ENCODE results near the gene PSMB2.

The PSMB2 gene

DNA sequence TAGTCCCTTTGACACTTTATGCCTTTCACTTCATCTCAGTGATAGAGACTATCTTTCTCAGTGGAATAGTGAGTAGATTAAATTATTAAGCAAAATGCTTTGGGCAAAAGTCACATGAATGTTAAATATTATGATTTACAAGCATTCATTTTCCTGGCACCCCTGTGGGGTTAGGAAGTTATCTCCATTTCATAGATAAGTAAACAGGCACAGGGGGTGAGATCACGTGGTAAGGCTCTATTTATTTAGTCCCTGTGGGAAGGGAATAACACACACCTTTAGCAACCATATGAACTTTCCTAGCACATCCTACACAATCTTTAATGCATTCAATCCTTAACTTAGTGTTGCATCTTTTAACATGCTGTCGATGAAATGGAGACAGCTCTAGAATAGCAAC, 12.3 kb downstream of the PSMB2 start:
- Histone ChIP-seq H2AFZ (ENCODE audit: low read depth, low read length) (no peak overlapping the region), H3K4me2 (ENCODE audit: low read length) (no peak overlapping the region), H3K27ac (ENCODE audit: low read length) (no peak overlapping the region), H3K27me3 (ENCODE audit: low read depth, low read length) (no peaks in the 10 kb centered on the region), H3K79me2 (ENCODE audit: low read length) (peaks cover 48% of the 10 kb centered on the region), H3K9me3 (ENCODE audit: insufficient read depth, low read length) (no peaks in the 10 kb centered on the region), H3K4me1 (ENCODE audit: low read length) (no peaks in the 10 kb centered on the region), H4K20me1 (ENCODE audit: insufficient read depth, low read length) (peaks cover 3% of the 10 kb centered on the region; the same call in 1 of the 2 replicates), H3K4me3 (ENCODE audit: low read length) (no peak overlapping the region), H3K36me3 (replicated peaks; ENCODE audit: low read depth, low read length) (peaks cover 33% of the 10 kb centered on the region), H3K9ac (ENCODE audit: low read length) (no peak overlapping the region)
- no peak for TF ChIP-seq EZH2phosphoT487 (IDR thresholded peaks at IDR 0.05; ENCODE audit: low read depth)
- TF ChIP-seq, protein P1, sequence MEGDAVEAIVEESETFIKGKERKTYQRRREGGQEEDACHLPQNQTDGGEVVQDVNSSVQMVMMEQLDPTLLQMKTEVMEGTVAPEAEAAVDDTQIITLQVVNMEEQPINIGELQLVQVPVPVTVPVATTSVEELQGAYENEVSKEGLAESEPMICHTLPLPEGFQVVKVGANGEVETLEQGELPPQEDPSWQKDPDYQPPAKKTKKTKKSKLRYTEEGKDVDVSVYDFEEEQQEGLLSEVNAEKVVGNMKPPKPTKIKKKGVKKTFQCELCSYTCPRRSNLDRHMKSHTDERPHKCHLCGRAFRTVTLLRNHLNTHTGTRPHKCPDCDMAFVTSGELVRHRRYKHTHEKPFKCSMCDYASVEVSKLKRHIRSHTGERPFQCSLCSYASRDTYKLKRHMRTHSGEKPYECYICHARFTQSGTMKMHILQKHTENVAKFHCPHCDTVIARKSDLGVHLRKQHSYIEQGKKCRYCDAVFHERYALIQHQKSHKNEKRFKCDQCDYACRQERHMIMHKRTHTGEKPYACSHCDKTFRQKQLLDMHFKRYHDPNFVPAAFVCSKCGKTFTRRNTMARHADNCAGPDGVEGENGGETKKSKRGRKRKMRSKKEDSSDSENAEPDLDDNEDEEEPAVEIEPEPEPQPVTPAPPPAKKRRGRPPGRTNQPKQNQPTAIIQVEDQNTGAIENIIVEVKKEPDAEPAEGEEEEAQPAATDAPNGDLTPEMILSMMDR (IDR thresholded peaks at IDR 0.05; ENCODE audit: low read depth, low read length), result no peak

DNA sequence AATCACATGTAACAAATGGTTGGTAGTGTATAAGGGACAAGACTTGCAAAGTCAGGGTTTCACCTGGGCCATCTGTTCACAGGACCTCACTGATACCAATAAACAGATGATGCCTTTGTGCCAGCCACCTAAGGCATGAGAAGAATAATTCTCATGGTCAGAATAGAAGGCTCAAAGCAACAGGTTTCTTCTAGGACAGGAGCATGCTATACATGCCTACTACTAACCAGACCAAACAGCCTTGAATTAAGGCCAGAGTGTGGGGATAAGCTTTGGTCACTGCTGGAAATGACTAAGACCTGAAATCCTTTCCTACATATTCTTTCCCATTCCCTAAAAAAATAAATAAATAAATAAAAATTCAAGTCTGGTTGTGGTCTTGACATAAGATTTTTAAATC, 17.5 kb downstream of the PSMB2 start:
- Histone ChIP-seq H3K4me1 (ENCODE audit: low read length) (no peaks in the 10 kb centered on the region), H3K27ac (ENCODE audit: low read length) (no peak overlapping the region), H3K9ac (ENCODE audit: low read length) (no peak overlapping the region), H3K36me3 (replicated peaks; ENCODE audit: low read depth, low read length) (peaks cover 19% of the 10 kb centered on the region), H4K20me1 (ENCODE audit: insufficient read depth, low read length) (peaks cover 3% of the 10 kb centered on the region; the same call in 1 of the 2 replicates), H3K4me2 (ENCODE audit: low read length) (no peak overlapping the region), H3K79me2 (ENCODE audit: low read length) (peaks cover 68% of the 10 kb centered on the region), H3K4me3 (ENCODE audit: low read length) (no peak overlapping the region), H3K27me3 (ENCODE audit: low read depth, low read length) (no peaks in the 10 kb centered on the region), H2AFZ (ENCODE audit: low read depth, low read length) (no peak overlapping the region), H3K9me3 (ENCODE audit: insufficient read depth, low read length) (no peaks in the 10 kb centered on the region)
- no peak for TF ChIP-seq EZH2phosphoT487 (IDR thresholded peaks at IDR 0.05; ENCODE audit: low read depth)
- TF ChIP-seq, protein P1 (IDR thresholded peaks at IDR 0.05; ENCODE audit: low read depth, low read length), result no peak

DNA sequence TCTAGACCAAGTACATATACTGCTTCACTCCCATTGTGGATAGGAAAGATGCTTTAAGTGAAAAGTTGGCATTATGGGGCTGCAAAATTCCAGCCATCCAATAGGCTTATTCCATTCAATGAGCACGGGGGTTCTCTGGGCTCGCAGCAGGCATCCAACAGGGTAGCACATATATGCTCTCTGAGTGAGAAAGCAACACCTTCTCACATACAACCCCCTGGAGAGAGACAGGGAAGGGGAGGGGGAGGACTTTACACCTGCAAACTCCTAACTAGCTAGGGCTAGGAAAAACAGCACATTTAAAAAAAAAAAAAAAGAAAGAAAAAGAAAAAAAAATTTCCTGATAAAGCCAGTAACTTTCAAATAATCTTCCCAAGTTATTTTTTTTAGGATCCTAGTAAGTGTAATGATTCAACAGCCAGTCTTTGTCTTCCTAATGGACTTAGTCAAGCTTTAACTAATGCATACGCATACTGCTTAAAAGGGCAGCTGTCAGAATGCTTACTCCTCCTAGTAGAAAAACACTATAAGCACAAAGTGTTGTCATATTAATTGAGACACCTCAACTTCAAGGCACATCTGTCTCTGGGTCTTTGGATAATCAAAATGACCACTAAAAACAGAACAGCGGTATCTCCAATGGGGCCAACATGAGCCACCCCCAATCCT, 18.7 kb downstream of the PSMB2 start:
- no peaks in the 10 kb centered on the region for H3K4me1 ChIP-seq (ENCODE audit: low read length)
- H2AFZ ChIP-seq (ENCODE audit: low read depth, low read length), result no peak overlapping the region
- H3K27ac ChIP-seq (ENCODE audit: low read length), result no peak overlapping the region
- peaks cover 3% of the 10 kb centered on the region; the same call in 1 of the 2 replicates for H4K20me1 ChIP-seq (ENCODE audit: insufficient read depth, low read length)
- H3K36me3 ChIP-seq (replicated peaks; ENCODE audit: low read depth, low read length), result peaks cover 19% of the 10 kb centered on the region
- no peaks in the 10 kb centered on the region for H3K27me3 ChIP-seq (ENCODE audit: low read depth, low read length)
- no peak overlapping the region for H3K4me2 ChIP-seq (ENCODE audit: low read length)
- no peaks in the 10 kb centered on the region for H3K9me3 ChIP-seq (ENCODE audit: insufficient read depth, low read length)
- H3K9ac ChIP-seq (ENCODE audit: low read length), result no peak overlapping the region
- no peak overlapping the region for H3K4me3 ChIP-seq (ENCODE audit: low read length)
- H3K79me2 ChIP-seq (ENCODE audit: low read length), result peaks cover 70% of the 10 kb centered on the region
- TF ChIP-seq, protein P1 (IDR thresholded peaks at IDR 0.05; ENCODE audit: low read depth, low read length), result no peak
- no peak for TF ChIP-seq EZH2phosphoT487 (IDR thresholded peaks at IDR 0.05; ENCODE audit: low read depth)

DNA sequence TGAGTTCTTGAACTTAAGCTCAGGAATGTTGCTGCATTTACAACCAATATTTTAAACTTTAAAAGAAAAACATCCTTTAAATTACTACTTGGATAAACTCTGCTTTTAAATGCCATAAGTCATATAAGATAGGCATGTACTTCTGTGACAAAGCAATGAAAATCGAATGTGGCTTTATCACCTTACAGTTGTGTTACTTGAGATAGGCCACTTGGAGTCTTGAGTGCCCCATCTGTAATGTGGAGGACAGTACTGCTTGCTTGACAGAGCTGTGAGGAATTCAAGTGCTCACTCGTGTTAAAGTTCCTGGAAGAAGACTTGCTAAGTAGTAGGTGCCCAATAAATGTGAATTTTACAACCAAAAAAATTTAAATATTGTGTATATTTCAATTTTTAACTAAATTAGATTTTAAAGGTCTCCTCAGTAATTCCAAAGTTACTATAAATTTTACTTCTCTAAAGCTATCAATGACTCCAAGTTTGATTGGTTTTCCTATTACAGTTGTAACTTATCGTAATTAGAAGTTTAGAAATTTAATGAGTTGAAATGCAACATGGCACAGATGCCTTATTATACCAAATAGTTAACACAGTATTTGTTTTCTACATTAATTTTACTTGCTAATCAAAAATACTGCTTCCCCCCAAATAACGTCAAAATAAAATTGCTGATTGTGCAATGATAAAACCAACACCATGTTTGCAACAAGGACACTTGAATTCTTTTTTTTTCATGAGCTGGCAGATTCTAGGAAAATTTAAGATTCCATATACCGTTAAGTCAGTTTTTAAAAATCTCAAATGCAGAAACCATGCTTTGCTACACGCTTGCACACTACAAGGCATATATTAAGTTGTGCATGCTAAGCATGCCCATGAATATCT, 21.8 kb downstream of the PSMB2 start:
- no peak overlapping the region for H3K4me3 ChIP-seq (ENCODE audit: low read length)
- H3K36me3 ChIP-seq (replicated peaks; ENCODE audit: low read depth, low read length), result peaks cover 20% of the 10 kb centered on the region
- H3K27ac ChIP-seq (ENCODE audit: low read length), result no peak overlapping the region
- H3K9me3 ChIP-seq (ENCODE audit: insufficient read depth, low read length), result no peaks in the 10 kb centered on the region
- H3K79me2 ChIP-seq (ENCODE audit: low read length), result peaks cover 86% of the 10 kb centered on the region
- TF ChIP-seq, protein P1 (IDR thresholded peaks at IDR 0.05; ENCODE audit: low read depth, low read length), result no peak
- TF ChIP-seq EZH2phosphoT487 (IDR thresholded peaks at IDR 0.05; ENCODE audit: low read depth), result no peak
- H3K9ac ChIP-seq (ENCODE audit: low read length), result no peak overlapping the region
- no peak overlapping the region for H2AFZ ChIP-seq (ENCODE audit: low read depth, low read length)
- no peaks in the 10 kb centered on the region for H3K4me1 ChIP-seq (ENCODE audit: low read length)
- H3K27me3 ChIP-seq (ENCODE audit: low read depth, low read length), result no peaks in the 10 kb centered on the region
- H4K20me1 ChIP-seq (ENCODE audit: insufficient read depth, low read length), result 0 out of 2 replicates have a peak, but pooled peaks cover 6% of the 10 kb centered on the region
- no peak overlapping the region for H3K4me2 ChIP-seq (ENCODE audit: low read length)
